IPS DF 6.9 (cell line): ENCODE results near the gene PDXP.

Experiments
- DNase-seq: peaks from one replicate; pipeline ENCODE4 v3.0.0-alpha.2; 2013; ENCODE audit warnings: low read depth, low spot score
- H3K27ac ChIP-seq: one replicate; pipeline ENCODE4 v1.5.1; 2013; ENCODE audit warnings: low read length, control low read depth
- H3K27me3 ChIP-seq: 2 replicates; pipeline ENCODE4 v1.6.1; 2013; ENCODE audit warnings: mild to moderate bottlenecking, low read length; ENCODE audit not compliant: control insufficient read depth, insufficient read depth
- H3K36me3 ChIP-seq: 2 replicates; pipeline ENCODE4 v1.6.1; 2013; ENCODE audit warnings: low read length; ENCODE audit not compliant: control insufficient read depth, insufficient read depth
- H3K4me1 ChIP-seq: 2 replicates; pipeline ENCODE4 v1.6.1; 2013; ENCODE audit warnings: low read length; ENCODE audit not compliant: control insufficient read depth, insufficient read depth
- H3K4me3 ChIP-seq: 2 replicates; pipeline ENCODE4 v1.5.1; 2013; ENCODE audit warnings: mild to moderate bottlenecking, low read length
- H3K9me3 ChIP-seq: 2 replicates; pipeline ENCODE4 v1.6.1; 2013; ENCODE audit warnings: low read length, inconsistent platforms; ENCODE audit not compliant: control insufficient read depth, insufficient read depth
- WGBS: extraction: QIAGEN DNeasy Blood & Tissue Kit; methylation state at CpG from one replicate; pipeline ENCODE4 v1.1.7; 2013; ENCODE audit warnings: mixed read lengths, missing lambda C conversion rate; ENCODE audit not compliant: insufficient read length, insufficient coverage; 5-methylcytosine and 5-hydroxymethylcytosine counted together

Gene PDXP

GRCh38 chr22:37661160-37661924 lies 2.8 kb downstream of the PDXP start:
- Histone ChIP-seq H3K4me3 (no peak overlapping the region), H3K36me3 (peaks cover 10% of the 10 kb centered on the region), H3K27ac (no peak overlapping the region), H3K9me3 (no peaks in the 10 kb centered on the region), H3K27me3 (no peaks in the 10 kb centered on the region), H3K4me1 (peaks cover 4% of the 10 kb centered on the region; the same call in 1 of the 2 replicates)
- WGBS: no CpG with 5 or more reads among the region's 12 CpGs
- DNase-seq: no peak

GRCh38 chr22:37662039-37662438 lies 3.5 kb downstream of the PDXP start:
- no peak overlapping the region for H3K4me3 ChIP-seq
- no peaks in the 10 kb centered on the region for H3K27me3 ChIP-seq
- no peak for DNase-seq
- H3K36me3 ChIP-seq: peaks cover 12% of the 10 kb centered on the region
- WGBS: no CpG with 5 or more reads among the region's 5 CpGs
- no peaks in the 10 kb centered on the region for H3K9me3 ChIP-seq
- no peak overlapping the region for H3K27ac ChIP-seq
- peaks cover 4% of the 10 kb centered on the region; the same call in 1 of the 2 replicates for H3K4me1 ChIP-seq

GRCh38 chr22:37663521-37664140 lies 5.1 kb downstream of the PDXP start:
- Histone ChIP-seq H3K27ac (no peak overlapping the region), H3K27me3 (no peaks in the 10 kb centered on the region), H3K4me3 (no peak overlapping the region), H3K36me3 (peaks cover 12% of the 10 kb centered on the region), H3K4me1 (peaks cover 4% of the 10 kb centered on the region; the same call in 1 of the 2 replicates), H3K9me3 (no peaks in the 10 kb centered on the region)
- no CpG with 5 or more reads among the region's 16 CpGs for WGBS
- DNase-seq: no peak

- H3K4me3 ChIP-seq: no peak overlapping the region
- no CpG with 5 or more reads among the region's 16 CpGs for WGBS
Measured at GRCh38 chr22:37664249-37665101, 6.0 kb downstream of the PDXP start.

GRCh38 chr22:37665487-37665886 lies 7.0 kb downstream of the PDXP start:
- peaks cover 12% of the 10 kb centered on the region for H3K36me3 ChIP-seq
- no peaks in the 10 kb centered on the region for H3K27me3 ChIP-seq
- H3K9me3 ChIP-seq: no peaks in the 10 kb centered on the region
- no peak overlapping the region for H3K4me3 ChIP-seq
- no CpG with 5 or more reads among the region's 24 CpGs for WGBS
- no peak for DNase-seq
- H3K27ac ChIP-seq: no peak overlapping the region
- no peaks in the 10 kb centered on the region for H3K4me1 ChIP-seq

More at GRCh38 chr22:37664249-37665101, 6.0 kb downstream of the PDXP start:
- H3K36me3 ChIP-seq: peaks cover 12% of the 10 kb centered on the region
- no peaks in the 10 kb centered on the region for H3K9me3 ChIP-seq
- H3K27me3 ChIP-seq: no peaks in the 10 kb centered on the region
- no peak for DNase-seq
- H3K27ac ChIP-seq: no peak overlapping the region
- H3K4me1 ChIP-seq: peaks cover 2% of the 10 kb centered on the region; the same call in 1 of the 2 replicates

- no peak for DNase-seq
- peaks cover 12% of the 10 kb centered on the region for H3K36me3 ChIP-seq
- no peak overlapping the region for H3K27ac ChIP-seq
- no CpG with 5 or more reads among the region's 6 CpGs for WGBS
- H3K4me1 ChIP-seq: no peaks in the 10 kb centered on the region
- H3K27me3 ChIP-seq: no peaks in the 10 kb centered on the region
- H3K4me3 ChIP-seq: no peak overlapping the region
- no peaks in the 10 kb centered on the region for H3K9me3 ChIP-seq
Measured at GRCh38 chr22:37669586-37669985, 11.1 kb downstream of the PDXP start.

- Histone ChIP-seq H3K27me3 (no peaks in the 10 kb centered on the region), H3K9me3 (no peaks in the 10 kb centered on the region), H3K36me3 (no peaks in the 10 kb centered on the region), H3K27ac (no peak overlapping the region), H3K4me3 (no peak overlapping the region), H3K4me1 (peaks cover 9% of the 10 kb centered on the region)
- DNase-seq: no peak
- WGBS: no CpG with 5 or more reads among the region's 15 CpGs
Measured at GRCh38 chr22:37672206-37672919, 13.8 kb downstream of the PDXP start.

- Histone ChIP-seq H3K27ac (no peak overlapping the region), H3K9me3 (no peaks in the 10 kb centered on the region), H3K36me3 (no peaks in the 10 kb centered on the region), H3K4me3 (no peak overlapping the region), H3K27me3 (no peaks in the 10 kb centered on the region), H3K4me1 (peaks cover 10% of the 10 kb centered on the region)
- WGBS: no CpG with 5 or more reads among the region's 11 CpGs
- DNase-seq: no peak
Measured at GRCh38 chr22:37672920-37673455, 14.5 kb downstream of the PDXP start.

- Histone ChIP-seq H3K27me3 (no peaks in the 10 kb centered on the region), H3K36me3 (peaks cover 3% of the 10 kb centered on the region; the same call in 1 of the 2 replicates), H3K9me3 (no peaks in the 10 kb centered on the region), H3K4me1 (peaks cover 12% of the 10 kb centered on the region), H3K27ac (no peak overlapping the region), H3K4me3 (no peak overlapping the region)
- no peak for DNase-seq
- WGBS: no CpG with 5 or more reads among the region's 12 CpGs
Measured at GRCh38 chr22:37674248-37674647, 15.7 kb downstream of the PDXP start.
